Amygdala (tissue), 56 donors: Measurements from ENCODE around the gene USP43.
A peak's percentile ranks its signal among the peaks of the same experiment; 100 is the strongest.

Source experiments
- DNase-seq, 56 donors: peaks; one replicate each; lab custom pipeline; 2025; lab: John Stamatoyannopoulos, UW

Gene USP43

GRCh38 chr17:9703781-9704082, 58.4 kb downstream of the USP43 start:
- no peak for DNase-seq

DNA sequence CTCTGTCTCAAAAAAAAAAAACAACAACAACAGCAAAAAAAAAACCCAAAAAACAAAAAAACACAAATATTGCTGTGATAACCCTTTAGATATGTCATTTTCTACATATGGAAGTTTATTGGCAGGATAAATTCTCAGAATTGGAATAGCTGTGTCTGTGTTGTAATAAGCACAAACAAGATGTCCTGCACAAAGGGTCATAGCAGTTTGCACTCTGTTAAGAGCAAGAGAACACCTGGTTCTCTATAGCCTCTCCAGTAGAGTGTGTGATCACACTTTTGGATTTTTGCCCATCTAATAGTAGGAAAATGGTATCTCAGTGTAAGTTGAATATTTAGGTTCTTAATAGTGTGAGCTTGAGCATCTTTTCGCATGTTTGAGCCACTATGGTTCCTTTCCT, 60.4 kb downstream of the USP43 start:
- DNase-seq = no peak

DNA sequence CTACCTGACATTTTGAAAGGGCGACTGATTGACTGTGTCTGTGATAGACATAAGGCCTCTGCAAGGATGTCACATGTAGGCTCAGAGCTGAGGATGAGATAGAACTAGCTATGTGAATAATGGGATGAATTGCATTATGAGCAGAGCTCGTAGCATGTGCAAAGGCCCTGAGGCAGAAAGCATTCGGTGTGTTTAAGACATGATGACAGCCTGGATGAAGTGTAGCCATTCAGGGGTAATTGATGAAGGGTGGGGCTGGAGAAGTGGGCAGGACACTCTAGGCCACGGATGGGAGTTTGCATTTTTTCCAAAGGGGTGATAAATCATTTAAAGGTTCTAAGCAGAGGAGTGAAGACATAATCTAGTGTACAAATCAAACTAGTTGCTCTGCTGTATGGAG, 62.6 kb downstream of the USP43 start:
- DNase-seq = no peak

- no peak for DNase-seq
Measured at GRCh38 chr17:9714801-9715200, 69.5 kb downstream of the USP43 start.

DNA sequence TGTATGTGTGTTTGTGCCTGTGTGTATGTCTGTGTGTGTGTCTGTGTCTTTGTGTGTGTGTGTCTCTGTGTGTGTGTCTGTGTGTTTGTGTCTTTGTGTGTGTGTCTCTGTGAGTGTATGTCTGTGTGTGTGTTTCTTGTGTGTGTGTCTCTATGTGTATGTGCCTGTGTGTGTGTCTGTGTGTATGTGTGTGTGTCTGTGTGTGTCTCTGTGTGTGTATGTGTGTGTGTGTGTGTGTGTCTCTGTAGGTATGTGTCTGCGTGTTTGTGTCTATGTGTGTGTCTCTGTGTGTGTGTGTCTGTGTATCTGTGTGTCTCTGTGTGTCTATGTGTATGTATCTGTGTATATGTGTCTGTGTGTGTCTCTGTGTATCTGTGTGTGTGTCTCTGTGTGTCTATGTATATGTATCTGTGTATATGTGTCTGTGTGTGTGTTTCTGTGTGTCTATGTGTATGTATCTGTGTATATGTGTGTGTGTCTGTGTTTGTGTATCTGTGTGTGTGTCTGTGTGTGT, 70.2 kb downstream of the USP43 start:
- DNase-seq = no peak

- peak in 13 of 56 donors; percentile 4 to 34 (median 6) for DNase-seq
Measured at GRCh38 chr17:9725575-9725974, 80.3 kb downstream of the USP43 start.

DNA sequence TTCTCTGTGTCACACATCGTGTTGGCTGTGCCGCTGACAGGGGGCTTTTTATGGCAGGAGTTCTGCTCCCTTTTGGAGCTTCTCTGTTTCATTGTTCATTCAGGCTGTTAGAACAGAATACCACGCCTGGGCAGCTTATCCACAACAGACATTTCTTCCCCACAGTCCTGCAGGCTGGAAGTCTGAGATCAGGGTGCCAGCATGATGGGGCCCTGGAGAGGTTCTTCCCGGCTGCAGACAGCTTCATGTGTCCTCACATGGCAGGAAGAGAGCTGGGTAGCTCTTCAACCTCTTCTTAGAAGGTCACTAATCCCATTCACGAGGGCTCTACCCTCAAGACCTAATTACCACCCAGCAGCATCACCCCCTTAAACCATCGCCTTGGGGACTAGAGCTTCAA, 81.0 kb downstream of the USP43 start:
- DNase-seq = no peak

GRCh38 chr17:9728005-9728404, 82.7 kb downstream of the USP43 start:
- no peak for DNase-seq

- no peak for DNase-seq
Measured at GRCh38 chr17:9728564-9728963, 83.2 kb downstream of the USP43 start.

- peak in 8 of 56 donors; percentile 3 to 45 (median 12) for DNase-seq
Measured at GRCh38 chr17:9729034-9729650, 83.8 kb downstream of the USP43 start.

- no peak for DNase-seq
Measured at GRCh38 chr17:9729735-9730420, 84.6 kb downstream of the USP43 start.

- DNase-seq = no peak
Measured at GRCh38 chr17:9750524-9750923, 105.2 kb downstream of the USP43 start.

- DNase-seq = no peak
Measured at GRCh38 chr17:9755083-9755482, 109.8 kb downstream of the USP43 start.

- no peak for DNase-seq
Measured at GRCh38 chr17:9760266-9760665, 114.9 kb downstream of the USP43 start.

- DNase-seq = no peak
Measured at GRCh38 chr17:9763643-9764042, 118.3 kb downstream of the USP43 start.

DNA sequence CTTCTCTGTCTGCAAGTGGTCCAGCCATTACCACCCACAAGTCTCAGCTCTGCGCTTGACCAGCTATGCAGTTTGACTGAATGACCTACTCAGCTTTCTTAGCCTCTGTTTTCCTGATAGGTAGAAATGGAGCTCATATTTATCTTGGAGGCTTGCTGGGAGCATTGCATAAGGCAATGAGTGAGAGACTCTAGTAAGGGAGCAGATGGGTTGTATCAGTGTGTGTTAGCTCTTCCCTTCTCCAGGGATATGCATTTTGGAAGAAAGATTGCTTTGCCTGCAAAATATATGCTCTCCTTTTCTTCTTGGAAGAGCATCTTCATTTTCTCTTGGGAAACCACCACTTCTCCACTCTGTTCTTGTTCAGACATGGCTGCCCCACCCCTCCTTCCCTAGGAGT, 120.0 kb downstream of the USP43 start:
- DNase-seq = no peak

DNA sequence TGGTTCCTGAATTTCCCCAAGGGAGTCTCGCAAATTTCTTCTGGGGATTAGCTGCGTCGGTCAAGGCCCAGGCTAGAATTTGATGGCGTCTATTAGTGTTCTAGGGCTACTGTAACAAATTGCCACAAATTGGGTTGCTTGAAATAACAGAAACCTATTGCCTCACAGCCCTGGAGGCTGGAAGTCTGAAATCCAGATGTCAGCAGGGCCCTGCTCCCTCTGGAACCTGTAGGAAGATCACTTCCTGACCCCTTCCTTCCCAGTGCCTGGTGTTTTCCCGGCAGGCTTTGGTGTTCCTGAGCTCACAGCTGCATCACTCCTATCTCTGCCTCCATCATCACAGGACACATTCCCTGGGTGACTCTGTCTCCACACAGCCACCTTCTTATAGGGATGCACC, 121.7 kb downstream of the USP43 start:
- DNase-seq = no peak

GRCh38 chr17:9767432-9767991, 122.2 kb downstream of the USP43 start:
- DNase-seq = no peak

- peak in 1 of 56 donors; percentile 5 for DNase-seq
Measured at GRCh38 chr17:9768381-9768934, 123.1 kb downstream of the USP43 start.

- DNase-seq = no peak
Measured at GRCh38 chr17:9769036-9769695, 123.8 kb downstream of the USP43 start.

DNA sequence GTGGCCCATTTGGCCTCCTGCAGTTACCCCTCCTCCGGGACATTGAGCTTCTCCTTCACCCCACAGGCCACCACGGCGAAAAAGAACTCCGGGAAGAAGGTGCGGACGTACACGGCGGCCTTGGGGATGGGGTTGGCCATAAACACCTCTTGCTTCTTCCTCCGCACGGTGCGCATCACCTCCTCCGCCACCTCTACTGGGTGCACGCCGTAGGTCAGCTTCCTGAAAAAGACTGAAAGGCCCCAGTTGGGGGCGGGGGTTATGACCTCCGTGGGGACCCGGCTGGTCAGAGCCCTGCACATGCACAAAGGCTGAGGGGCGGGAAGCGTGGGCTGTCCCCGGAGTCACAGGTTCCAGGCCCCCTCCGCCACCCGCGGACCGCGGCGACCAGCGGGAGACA, 126.1 kb downstream of the USP43 start:
- DNase-seq = no peak
